Stimulated activated CD8-positive, alpha-beta memory T cell treated with anti-CD3 and anti-CD28 coated beads, Interleukin-4, amount 100 ng/mL, for 4 hours (primary cell): ENCODE measurements around the gene TRMT13.

Experiments
- DNase-seq, 2 donors: peaks; one replicate each; pipeline ENCODE4 v3.0.0-alpha.2; 2020; ENCODE audit warnings: low read depth in 2 of 2, low spot score in 1 of 2

The TRMT13 gene

GRCh38 chr1:100132566-100133477 lies at the start of gene TRMT13, which contains the start of gene SASS6:
Gene TRMT13 (plus strand): TSS chr1:100133163. CDS start chr1:100133169, 6 bp downstream.
Gene SASS6 (minus strand): TSS chr1:100132930. CDS start chr1:100132814, 116 bp downstream.
- DNase-seq, result peak; percentile 88 to 89

DNA sequence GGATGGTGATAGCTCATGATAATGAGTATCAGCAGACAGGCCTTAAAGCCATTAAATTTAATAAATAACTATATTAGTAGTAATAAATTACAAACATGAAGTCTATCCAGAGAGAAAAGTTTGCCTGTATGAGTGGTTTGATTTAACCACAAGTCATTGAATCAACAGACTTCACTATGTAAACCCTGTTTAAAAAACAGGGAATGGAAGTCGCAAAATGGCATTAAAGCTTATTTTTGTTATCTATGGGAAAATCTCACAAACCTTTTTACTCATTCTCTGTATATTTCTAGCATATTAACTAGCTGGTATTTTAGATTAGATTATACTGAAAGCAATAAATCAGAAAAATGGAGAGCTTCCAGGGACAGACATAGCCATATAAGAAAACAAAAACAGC lies 45.6 kb upstream of the TRMT13 start:
- DNase-seq, result no peak

- DNase-seq, result no peak
Observed at GRCh38 chr1:100089082-100089481, 43.9 kb upstream of the TRMT13 start.

DNA sequence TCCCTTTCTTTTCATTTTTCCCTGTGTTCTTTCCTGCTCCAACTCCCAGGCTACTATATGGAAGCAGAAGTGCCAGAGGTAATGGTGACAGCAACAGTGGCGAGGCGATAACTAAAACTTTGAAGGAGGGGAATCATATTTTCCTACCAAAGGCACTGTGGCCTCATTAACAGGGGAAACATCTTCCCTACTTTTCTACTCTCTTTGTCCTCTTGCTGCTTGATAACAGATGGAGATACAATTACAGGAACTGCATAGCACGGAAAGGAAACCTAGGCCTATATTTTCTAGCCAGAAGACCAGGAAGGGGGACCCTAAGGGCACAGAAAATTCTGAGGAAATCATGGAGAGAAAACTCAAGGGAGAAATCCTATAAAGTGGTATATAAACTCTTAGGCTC lies 42.5 kb upstream of the TRMT13 start:
- no peak for DNase-seq

- no peak for DNase-seq
Observed at GRCh38 chr1:100100202-100100601, 32.8 kb upstream of the TRMT13 start.

- DNase-seq, result no peak
Observed at GRCh38 chr1:100101564-100101963, 31.4 kb upstream of the TRMT13 start.

- no peak for DNase-seq
Observed at GRCh38 chr1:100107696-100108095, 25.3 kb upstream of the TRMT13 start.

DNA sequence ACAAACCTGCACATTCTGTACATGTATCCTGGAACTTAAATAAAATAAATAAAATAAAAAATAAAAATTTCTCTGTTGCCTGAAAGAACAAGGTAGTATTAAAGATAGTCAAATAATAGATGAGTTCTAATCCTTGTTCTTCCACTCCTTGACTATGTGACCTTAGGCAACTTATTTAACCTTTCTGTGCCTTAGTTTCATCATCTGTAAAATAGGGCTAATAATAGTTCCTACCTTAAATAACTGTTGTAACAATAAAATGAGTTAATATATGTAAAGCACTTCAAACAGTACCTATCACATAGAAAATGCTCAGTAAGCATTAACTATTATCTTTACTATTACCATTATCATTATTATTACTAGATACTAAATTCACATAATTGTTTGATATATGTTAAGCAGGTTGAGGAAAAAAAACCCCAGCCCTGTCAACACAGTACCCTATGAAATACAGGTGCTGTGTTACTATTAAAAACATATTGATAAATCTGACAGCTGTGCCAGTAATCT lies 23.4 kb upstream of the TRMT13 start:
- no peak for DNase-seq

DNA sequence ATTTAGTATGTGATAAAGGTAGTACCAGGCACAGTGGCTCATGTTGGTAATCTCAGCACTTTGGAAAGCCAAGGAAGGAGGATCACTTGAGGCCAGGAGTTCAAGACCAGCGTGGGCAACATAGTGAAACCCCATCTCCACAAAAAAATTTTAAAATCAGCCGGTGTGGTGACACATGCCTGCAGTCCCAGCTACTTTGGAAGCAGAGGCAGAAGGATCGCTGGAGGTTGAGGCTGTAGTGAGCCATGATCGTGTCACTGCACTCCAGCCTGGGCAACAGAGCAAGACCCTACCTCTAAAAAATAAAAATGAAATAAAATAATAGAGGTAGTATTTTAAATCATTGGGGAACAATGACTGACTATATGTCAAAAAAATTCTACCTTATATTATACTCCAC lies 17.4 kb upstream of the TRMT13 start:
- no peak for DNase-seq

DNA sequence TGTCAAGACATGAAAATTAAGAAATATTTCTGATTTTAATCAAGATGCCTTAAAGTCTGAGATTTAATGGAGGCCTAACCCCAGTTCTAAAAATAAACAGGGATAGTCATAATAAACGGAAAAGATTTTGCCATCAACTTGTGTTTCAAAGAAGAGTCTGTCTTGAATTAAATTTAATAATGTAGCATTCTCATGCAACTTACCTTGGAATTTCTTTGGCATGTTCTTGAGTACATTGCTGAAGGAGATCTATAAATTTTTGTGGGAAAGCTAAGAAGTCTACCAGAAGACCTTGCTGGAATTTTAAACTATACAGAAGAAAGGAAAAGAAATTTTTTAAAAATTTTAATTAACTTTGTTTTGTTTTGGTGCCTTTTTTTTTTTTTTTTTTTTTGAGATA lies 10.8 kb upstream of the TRMT13 start:
- DNase-seq, result no peak

DNA sequence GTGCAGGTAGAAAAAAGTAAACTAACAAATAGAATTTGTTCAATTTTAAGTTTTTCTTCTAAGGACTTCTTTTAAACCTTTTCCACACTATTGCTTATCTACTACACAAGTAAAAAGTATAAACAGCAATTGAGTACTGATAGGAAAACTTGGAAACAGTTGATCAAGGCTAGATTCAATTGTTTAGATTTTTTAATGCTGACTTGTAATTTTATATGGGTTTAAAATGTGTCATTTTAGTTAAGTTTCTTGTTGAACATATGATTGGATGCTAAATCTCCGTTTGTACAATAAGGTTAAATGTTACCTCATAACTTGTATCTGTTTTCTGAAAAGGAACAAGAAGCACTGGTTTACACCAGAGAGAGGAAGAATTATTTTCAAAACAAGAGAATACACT lies 5.7 kb upstream of the TRMT13 start:
- DNase-seq, result no peak

DNA sequence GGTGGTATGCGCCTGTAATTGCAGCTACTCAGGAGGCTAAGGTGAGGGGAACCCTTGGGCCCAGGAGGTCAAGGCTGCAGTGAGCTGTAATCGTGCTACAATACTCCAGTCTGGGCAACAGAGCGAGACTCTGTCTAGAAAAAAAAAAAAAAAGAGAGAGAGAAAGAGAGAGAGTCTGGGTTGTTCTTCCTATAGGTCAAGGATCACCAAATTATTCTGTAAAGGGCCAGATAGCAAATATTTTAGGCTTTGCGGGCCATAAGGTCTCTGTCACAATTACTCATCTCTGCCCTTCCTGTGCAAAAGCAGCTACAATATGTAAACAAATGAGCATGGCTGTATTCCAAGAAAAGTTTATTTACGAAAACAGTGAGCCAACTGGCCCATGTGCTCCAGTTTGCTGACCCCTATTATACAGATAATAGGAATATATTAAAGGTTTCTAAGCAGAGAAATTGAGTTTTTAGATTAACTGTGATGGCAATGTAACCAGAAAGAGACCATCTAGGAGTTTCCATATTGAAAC lies 2.3 kb upstream of the TRMT13 start:
- no peak for DNase-seq

- no peak for DNase-seq
Observed at GRCh38 chr1:100131623-100132022, 1.3 kb upstream of the TRMT13 start.

- no peak for DNase-seq
Observed at GRCh38 chr1:100134872-100135271, 1.9 kb downstream of the TRMT13 start.

DNA sequence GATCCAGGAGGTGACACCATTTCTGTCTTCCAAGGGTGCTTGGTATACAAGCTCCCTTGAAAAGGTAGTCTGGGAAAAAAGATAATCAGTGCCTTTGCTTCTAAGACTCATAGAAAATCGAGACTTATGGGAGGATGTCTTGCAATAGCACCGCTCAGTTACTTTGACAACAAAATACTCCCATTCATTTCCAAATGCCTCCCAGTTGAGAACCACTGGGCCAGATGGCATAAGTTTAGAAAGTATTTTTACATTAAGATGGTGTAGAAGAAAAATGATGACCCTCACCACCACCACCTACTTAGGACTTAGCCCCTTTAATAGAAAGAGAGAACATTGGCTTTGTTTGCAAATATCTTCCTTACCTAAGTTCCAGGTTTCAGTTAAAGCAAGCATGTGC lies 4.6 kb downstream of the TRMT13 start:
- DNase-seq, result no peak

GRCh38 chr1:100141192-100141591 lies 8.2 kb downstream of the TRMT13 start:
- no peak for DNase-seq

DNA sequence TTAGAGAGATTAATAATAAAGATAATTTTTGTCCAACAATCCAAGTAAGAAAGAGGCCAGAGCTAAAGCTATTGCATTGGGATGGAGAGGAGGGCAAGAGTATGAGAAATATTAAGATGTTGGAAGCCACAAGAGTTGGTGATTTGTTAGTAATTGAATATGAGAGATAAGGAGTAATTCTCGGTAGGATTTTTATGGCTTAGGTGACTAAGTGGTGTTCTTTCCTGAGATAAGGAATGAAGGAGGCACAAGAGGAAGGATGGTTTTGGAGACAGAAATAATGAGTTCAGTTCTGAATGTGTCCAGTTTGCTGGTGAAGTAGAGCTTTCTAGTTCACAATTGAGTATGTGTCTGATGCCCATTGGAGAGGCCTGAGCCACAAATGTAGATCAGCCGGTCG lies 9.4 kb downstream of the TRMT13 start:
- DNase-seq, result no peak

DNA sequence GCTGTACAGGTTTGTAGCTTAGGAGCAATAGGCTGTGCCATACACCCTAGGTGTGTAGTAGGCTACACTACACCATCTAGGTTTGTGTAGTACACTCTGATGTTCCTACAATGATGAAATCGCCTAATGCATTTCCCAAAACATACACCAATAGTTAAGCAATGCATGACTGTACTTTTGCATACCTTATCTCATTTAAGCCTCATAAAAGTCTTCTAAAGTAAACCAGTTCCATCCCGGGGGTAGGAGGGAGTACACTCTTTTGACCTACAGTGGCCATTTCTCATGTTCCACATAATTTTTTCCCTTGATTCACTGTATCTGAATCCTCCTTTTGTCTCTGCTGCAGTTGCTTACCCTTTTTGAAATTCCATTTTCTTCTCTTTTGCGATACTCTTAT lies 12.2 kb downstream of the TRMT13 start:
- DNase-seq, result no peak

GRCh38 chr1:100146958-100147357 lies 14.0 kb downstream of the TRMT13 start:
- no peak for DNase-seq

- no peak for DNase-seq
Observed at GRCh38 chr1:100147875-100148274, 14.9 kb downstream of the TRMT13 start.

DNA sequence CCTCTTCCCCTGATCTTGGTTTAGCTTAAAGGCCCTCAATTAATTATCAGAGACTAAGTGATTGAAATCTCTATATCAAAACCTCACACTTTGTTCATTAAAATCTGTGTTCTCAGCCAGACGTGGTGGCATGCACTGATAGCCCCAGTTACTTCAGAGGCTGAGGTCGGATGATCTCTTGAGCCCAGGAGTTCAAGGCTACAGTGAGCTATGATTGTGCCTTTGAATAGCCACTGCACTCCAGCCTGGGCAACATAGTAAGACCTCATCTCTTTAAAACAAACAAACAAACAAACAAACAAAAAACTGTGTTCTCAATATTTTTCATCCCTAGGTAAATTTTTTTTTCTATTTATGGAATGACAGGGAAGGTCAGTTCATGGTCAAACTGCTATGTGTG lies 18.7 kb downstream of the TRMT13 start:
- no peak for DNase-seq

DNA sequence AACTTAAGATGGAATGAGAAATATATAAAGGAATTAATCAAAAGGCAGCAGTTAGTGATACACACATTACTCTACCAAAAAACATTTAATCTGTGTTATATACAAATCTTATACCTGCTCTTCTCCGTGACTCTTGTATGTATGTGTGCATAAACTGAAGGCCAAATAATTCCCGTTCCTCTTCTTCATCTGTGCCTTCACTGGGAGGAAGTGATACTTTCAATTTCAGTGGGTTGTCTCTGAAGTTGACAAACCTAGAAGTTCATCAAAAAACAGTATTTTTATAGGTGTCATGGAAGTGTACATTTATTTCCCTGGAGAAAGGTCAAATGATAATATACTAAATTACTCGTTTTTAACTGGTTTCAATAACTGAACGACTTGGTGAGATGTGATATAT lies 19.3 kb downstream of the TRMT13 start:
- DNase-seq, result no peak
